NCI-H146 treated with DMSO at 0.1 percent for 48 hours (cell line): ENCODE results near the gene NID1.
"Not testable (repeated sequence)": the region's sequence is repeated elsewhere in the genome, so short reads cannot be mapped to it uniquely, and the experiment has no call there.

ENCODE experiments used
- DNase-seq: peaks from one replicate; lab custom pipeline; 2025; ENCODE audit not compliant: unreplicated experiment; lab: John Stamatoyannopoulos, UW

The NID1 gene

GRCh38 chr1:236033336-236033735 is 31.6 kb downstream of the NID1 start:
- DNase-seq: no peak

- DNase-seq: no peak
These were observed 34.4 kb downstream of the NID1 start for GRCh38 chr1:236030534-236030933.

- no peak for DNase-seq
These were observed 35.4 kb downstream of the NID1 start for GRCh38 chr1:236029428-236029940.

GRCh38 chr1:236027104-236027503 is 37.8 kb downstream of the NID1 start:
- DNase-seq: no peak

GRCh38 chr1:236025836-236026235 is 39.1 kb downstream of the NID1 start:
- no peak for DNase-seq

- no peak for DNase-seq
These were observed 40.2 kb downstream of the NID1 start for GRCh38 chr1:236024641-236025040.

GRCh38 chr1:236023926-236024565 is 40.8 kb downstream of the NID1 start:
- DNase-seq: no peak

- no peak for DNase-seq
These were observed 43.3 kb downstream of the NID1 start for GRCh38 chr1:236021424-236022135.

GRCh38 chr1:236020359-236021219 is 44.3 kb downstream of the NID1 start:
- no peak for DNase-seq

GRCh38 chr1:236018885-236019453 is 45.9 kb downstream of the NID1 start:
- DNase-seq: no peak

GRCh38 chr1:236016782-236017400 is 48.0 kb downstream of the NID1 start:
- DNase-seq: no peak

- no peak for DNase-seq
These were observed 48.8 kb downstream of the NID1 start for GRCh38 chr1:236016083-236016482.

- no peak for DNase-seq
These were observed 49.4 kb downstream of the NID1 start for GRCh38 chr1:236015539-236015938.

GRCh38 chr1:236013330-236013729 is 51.6 kb downstream of the NID1 start:
- no peak for DNase-seq

GRCh38 chr1:236011641-236012040 is 53.2 kb downstream of the NID1 start:
- no peak for DNase-seq

- no peak for DNase-seq
These were observed 54.4 kb downstream of the NID1 start for GRCh38 chr1:236010443-236010842.

- DNase-seq: no peak
These were observed 55.0 kb downstream of the NID1 start for GRCh38 chr1:236009857-236010256.

- no peak for DNase-seq
These were observed 55.7 kb downstream of the NID1 start for GRCh38 chr1:236009191-236009590.

- DNase-seq: no peak
These were observed 57.1 kb downstream of the NID1 start for GRCh38 chr1:236007781-236008180.

GRCh38 chr1:236003058-236003457 is 61.8 kb downstream of the NID1 start:
- DNase-seq: not testable (repeated sequence)

GRCh38 chr1:236002572-236002971 is 62.3 kb downstream of the NID1 start:
- no peak for DNase-seq
